Measurements from ENCODE around the gene MTOR. TPM values are rescaled to one million over a fixed set of nuclear protein-coding genes. Genes with fewer than 3 reads are reported as not detected.

MTOR gene
- total RNA-seq, 1 donor from 2014 or later = 59.2 TPM

- no peak for DNase-seq (ENCODE audit: low spot score)
Measured at GRCh38 chr1:11061652-11062365, 200.5 kb downstream of the MTOR start.

GRCh38 chr1:11059968-11060830 lies 202.2 kb downstream of the MTOR start, which contains the start of gene SRM:
Gene SRM, minus strand, starts transcription at chr1:11060018. Its CDS starts 75 bp downstream, at chr1:11059943.
- DNase-seq (ENCODE audit: low spot score) = peak; percentile 90

GRCh38 chr1:11059155-11059967 lies 203.0 kb downstream of the MTOR start:
- DNase-seq (ENCODE audit: low spot score) = no peak

- DNase-seq (ENCODE audit: low spot score) = no peak
Measured at GRCh38 chr1:11058595-11059154, 203.7 kb downstream of the MTOR start.

GRCh38 chr1:11058026-11058425 lies 204.3 kb downstream of the MTOR start:
- DNase-seq (ENCODE audit: low spot score) = no peak

- no peak for DNase-seq (ENCODE audit: low spot score)
Measured at GRCh38 chr1:11057477-11057876, 204.9 kb downstream of the MTOR start.

Other genes with a start within 250 kb of the MTOR start
- gene TARDBP, start 249.9 kb downstream of the MTOR start, total RNA-seq = 180 TPM
- gene MASP2, start 215.3 kb downstream of the MTOR start, total RNA-seq = not detected
- gene SRM, start 202.5 kb downstream of the MTOR start, total RNA-seq = 72.6 TPM
- 71.5 TPM for gene EXOSC10, start 162.7 kb downstream of the MTOR start, total RNA-seq
- 1.4 TPM for gene ANGPTL7, start 73.2 kb downstream of the MTOR start, total RNA-seq
- gene UBIAD1, start 10.6 kb upstream of the MTOR start, total RNA-seq = 20.3 TPM
- gene DISP3, start 216.6 kb upstream of the MTOR start, total RNA-seq = 0.34 TPM